GM23338 (cell line): ENCODE results near the gene RHOT1. TPM values are rescaled to one million over a fixed set of nuclear protein-coding genes. Genes with fewer than 3 reads are reported as not detected.
A peak's percentile ranks its signal among the peaks of the same experiment; 100 is the strongest.

Experiments used
- ATAC-seq: fragments of 200-7000 bp; cut with Tn5 transposase; 3 replicates; pipeline ENCODE4 v1.9.1; 2020
- DNase-seq: peaks from one replicate; pipeline ENCODE4 v3.0.0-alpha.2; 2015; ENCODE audit warnings: low spot score
- H2AFZ ChIP-seq: fragments of 200-600 bp; sonication (generic); 2 replicates; pipeline ENCODE4 v1.8.0; 2016; ENCODE audit warnings: antibody characterized with exemption, mild to moderate bottlenecking, moderate library complexity
- H3F3A ChIP-seq: fragments of 200-600 bp; sonication (generic); replicated peaks from 2 replicates; pipeline ENCODE4 v1.8.0; 2017; ENCODE audit warnings: antibody characterized with exemption, mixed run types, low read depth
- H3K27ac ChIP-seq: fragments of 200-600 bp; sonication (generic); 2 replicates; pipeline ENCODE4 v1.6.1; 2016; ENCODE audit warnings: low read depth
- H3K27me3 ChIP-seq: fragments of 200-600 bp; sonication (generic); 2 replicates; pipeline ENCODE4 v1.8.0; 2016; ENCODE audit warnings: mild to moderate bottlenecking, mixed run types, moderate library complexity; ENCODE audit not compliant: insufficient read depth
- H3K36me3 ChIP-seq: fragments of 200-600 bp; sonication (generic); 2 replicates; pipeline ENCODE4 v1.8.0; 2016; ENCODE audit warnings: mild to moderate bottlenecking; ENCODE audit not compliant: insufficient read depth
- H3K4me1 ChIP-seq: fragments of 200-600 bp; sonication (generic); 2 replicates; pipeline ENCODE4 v1.8.0; 2016; ENCODE audit warnings: mild to moderate bottlenecking, moderate library complexity; ENCODE audit not compliant: insufficient read depth
- H3K4me2 ChIP-seq: fragments of 200-600 bp; sonication (generic); 2 replicates; pipeline ENCODE4 v1.7.1; 2017; ENCODE audit warnings: mixed run types
- H3K4me3 ChIP-seq: fragments of 200-600 bp; sonication (generic); 2 replicates; pipeline ENCODE4 v1.6.1; 2016; ENCODE audit warnings: mixed run types
- H3K79me2 ChIP-seq: fragments of 200-600 bp; sonication (generic); replicated peaks from 2 replicates; pipeline ENCODE4 v1.8.0; 2017; ENCODE audit warnings: mild to moderate bottlenecking; ENCODE audit not compliant: insufficient read depth
- H3K9me2 ChIP-seq: fragments of 200-600 bp; sonication (generic); 2 replicates; pipeline ENCODE4 v1.8.0; 2017; ENCODE audit not compliant: insufficient read depth
- H4K20me1 ChIP-seq: fragments of 200-600 bp; sonication (generic); replicated peaks from 2 replicates; pipeline ENCODE4 v1.8.0; 2017; ENCODE audit warnings: mild to moderate bottlenecking; ENCODE audit not compliant: insufficient read depth
- H3K27ac Mint-ChIP-seq: 2 replicates; pipeline ENCODE4 v1.8.0; 2020; ENCODE audit warnings: inconsistent platforms, mild to moderate bottlenecking, moderate library complexity, mixed read lengths
- H3K27me3 Mint-ChIP-seq: 3 replicates; pipeline ENCODE4 v1.8.0; 2022; ENCODE audit warnings: low read depth, mild to moderate bottlenecking, moderate library complexity, mixed read lengths, inconsistent platforms; ENCODE audit not compliant: insufficient read depth, poor library complexity
- H3K36me3 Mint-ChIP-seq: 3 replicates; pipeline ENCODE4 v1.8.0; 2021; ENCODE audit warnings: low read depth, mild to moderate bottlenecking, inconsistent platforms, moderate library complexity, mixed read lengths
- H3K4me1 Mint-ChIP-seq: 3 replicates; pipeline ENCODE4 v1.8.0; 2020; ENCODE audit warnings: mild to moderate bottlenecking, inconsistent platforms, mixed read lengths
- H3K4me3 Mint-ChIP-seq: 3 replicates; pipeline ENCODE4 v1.8.0; 2021; ENCODE audit warnings: moderate library complexity, mild to moderate bottlenecking, inconsistent platforms, mixed read lengths
- H3K9me3 Mint-ChIP-seq: 3 replicates; pipeline ENCODE4 v1.8.0; 2020; ENCODE audit warnings: moderate library complexity, mild to moderate bottlenecking, inconsistent platforms, mixed read lengths
- CREB1 ChIP-seq: fragments of 250-450 bp; sonication (Bioruptor Pico); IDR thresholded peaks from 2 replicates; pipeline ENCODE4 v1.5.0; 2020; ENCODE audit warnings: low read depth, mild to moderate bottlenecking, moderate library complexity
- CTCF ChIP-seq, 2 experiments: fragments of 200-600 bp in 1 of 2; sonication (generic) in 1 of 2; conservative IDR thresholded peaks; 2 replicates each; pipeline versions ENCODE4 v1.5.1 to v1.6.1; 2016 to 2017; ENCODE audit warnings: antibody characterized with exemption in 2 of 2, low read depth in 2 of 2, mild to moderate bottlenecking in 2 of 2, moderate library complexity in 1 of 2
- ETS1 ChIP-seq: IDR thresholded peaks from 2 replicates; pipeline ENCODE4 v1.6.1; 2016; ENCODE audit warnings: antibody characterized with exemption
- EZH2 ChIP-seq: fragments of 200-600 bp; sonication (generic); IDR thresholded peaks from one replicate; pipeline ENCODE4 v1.8.0; 2017; ENCODE audit warnings: antibody characterized with exemption, mild to moderate bottlenecking, low read depth; ENCODE audit not compliant: unreplicated experiment
- EZH2phosphoT487 ChIP-seq: fragments of 200-600 bp; sonication (generic); IDR thresholded peaks from one replicate; pipeline ENCODE4 v1.8.1; 2018; ENCODE audit warnings: antibody characterized with exemption; ENCODE audit not compliant: unreplicated experiment
- JUNB ChIP-seq: IDR thresholded peaks from one replicate; pipeline ENCODE4 v1.6.1; 2016; ENCODE audit warnings: antibody characterized with exemption; ENCODE audit not compliant: unreplicated experiment
- NANOG ChIP-seq: IDR thresholded peaks from 2 replicates; pipeline ENCODE4 v1.6.1; 2016; ENCODE audit warnings: antibody characterized with exemption, borderline replicate concordance
- POLR2AphosphoS5 ChIP-seq: IDR thresholded peaks from 2 replicates; pipeline ENCODE4 v1.6.1; 2016; ENCODE audit warnings: antibody characterized with exemption, low read depth
- REST ChIP-seq: IDR thresholded peaks from one replicate; pipeline ENCODE4 v1.6.1; 2018; ENCODE audit warnings: antibody characterized with exemption; ENCODE audit not compliant: unreplicated experiment
- STAT1 ChIP-seq: IDR thresholded peaks from one replicate; pipeline ENCODE4 v1.6.1; 2016; ENCODE audit warnings: antibody characterized with exemption; ENCODE audit not compliant: unreplicated experiment
- ZNF114 ChIP-seq: fragments of 250-450 bp; sonication (Bioruptor Pico); IDR thresholded peaks from 2 replicates; pipeline ENCODE4 v1.5.0; 2020; ENCODE audit warnings: mild to moderate bottlenecking, moderate library complexity
- ZNF331 ChIP-seq: fragments of 250-450 bp; sonication (Bioruptor Pico); IDR thresholded peaks from 2 replicates; pipeline ENCODE4 v1.5.0; 2020; ENCODE audit warnings: low read depth, mild to moderate bottlenecking, moderate library complexity
- polyA plus RNA-seq: library from polyadenylated mRNA; unstranded; fragments of >200 nt; fragmentation: Nextera tagmentation; extraction: Ambion mirVana; gene quantifications from 2 replicates; pipeline ENCODE4 v1.2.1, GENCODE V29; 2016
- total RNA-seq: library from RNA; depleted of rRNA; stranded (reverse); fragments of >200 nt; shearing (Covaris generic); gene quantifications from 2 replicates; pipeline ENCODE4 v1.2.3, GENCODE V29; 2014
- TF ChIP-seq, protein P1 (sequence below): fragments of 250-450 bp; sonication (Bioruptor Pico); IDR thresholded peaks from 2 replicates; pipeline ENCODE4 v1.5.0; 2020; ENCODE audit warnings: mild to moderate bottlenecking, moderate library complexity

The RHOT1 gene
- total and polyA plus RNA-seq, 2 experiments from 2014 or later, result 40.8 to 53.5 TPM

DNA sequence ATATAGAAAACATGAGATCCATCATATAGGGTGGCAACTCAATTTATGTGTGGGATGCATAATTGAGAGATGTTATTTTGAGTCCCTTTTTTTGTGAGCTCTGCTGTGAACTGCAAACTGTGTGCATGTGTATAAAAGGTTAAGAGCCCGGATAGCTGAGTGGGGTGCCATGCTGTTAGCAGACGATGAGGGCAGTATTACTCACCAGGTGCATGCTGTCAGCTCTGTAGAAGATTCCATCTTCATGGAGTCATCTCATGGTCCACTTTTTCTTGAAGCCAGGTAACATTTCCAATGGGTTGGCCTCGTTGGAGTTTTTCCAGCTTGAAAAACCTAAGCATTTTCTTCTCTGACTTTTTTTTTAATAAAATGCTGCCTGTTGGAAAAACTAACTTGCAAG, 80.3 kb downstream of the RHOT1 start:
- Mint-ChIP-seq H3K27me3 (peaks cover 2% of the 10 kb centered on the region), H3K4me1 (peaks cover 9% of the 10 kb centered on the region), H3K4me3 (no peak overlapping the region), H3K36me3 (peaks cover 3% of the 10 kb centered on the region; the same call in 1 of the 3 replicates), H3K9me3 (no peaks in the 10 kb centered on the region; the same call in 2 of the 3 replicates), H3K27ac (no peak overlapping the region)
- ATAC-seq (peak; percentile 46; the same call in 2 of the 3 replicates), DNase-seq (no peak)
- Histone ChIP-seq H3K4me1 (peaks cover 13% of the 10 kb centered on the region), H4K20me1 (no peaks in the 10 kb centered on the region), H3K36me3 (no peaks in the 10 kb centered on the region), H3K9me2 (no peaks in the 10 kb centered on the region), H2AFZ (no peak overlapping the region), H3K4me2 (no peak overlapping the region), H3K4me3 (no peak overlapping the region), H3K27me3 (no peaks in the 10 kb centered on the region), H3K79me2 (no peaks in the 10 kb centered on the region), H3K27ac (no peak overlapping the region), H3F3A (no peaks in the 10 kb centered on the region)
- TF ChIP-seq CTCF (conservative IDR thresholded peaks at IDR 0.05; ENCODE audit: low read depth in 2 of 2) (no peak; a peak in 1 of 4 replicates), JUNB (no peak), ZNF331 (no peak), EZH2phosphoT487 (no peak), STAT1 (no peak), POLR2AphosphoS5 (no peak), REST (no peak), NANOG (no peak), ETS1 (no peak), EZH2 (no peak), ZNF114 (CRISPR knock-in tag) (no peak), CREB1 (CRISPR knock-in tag) (no peak)
- TF ChIP-seq, protein P1, sequence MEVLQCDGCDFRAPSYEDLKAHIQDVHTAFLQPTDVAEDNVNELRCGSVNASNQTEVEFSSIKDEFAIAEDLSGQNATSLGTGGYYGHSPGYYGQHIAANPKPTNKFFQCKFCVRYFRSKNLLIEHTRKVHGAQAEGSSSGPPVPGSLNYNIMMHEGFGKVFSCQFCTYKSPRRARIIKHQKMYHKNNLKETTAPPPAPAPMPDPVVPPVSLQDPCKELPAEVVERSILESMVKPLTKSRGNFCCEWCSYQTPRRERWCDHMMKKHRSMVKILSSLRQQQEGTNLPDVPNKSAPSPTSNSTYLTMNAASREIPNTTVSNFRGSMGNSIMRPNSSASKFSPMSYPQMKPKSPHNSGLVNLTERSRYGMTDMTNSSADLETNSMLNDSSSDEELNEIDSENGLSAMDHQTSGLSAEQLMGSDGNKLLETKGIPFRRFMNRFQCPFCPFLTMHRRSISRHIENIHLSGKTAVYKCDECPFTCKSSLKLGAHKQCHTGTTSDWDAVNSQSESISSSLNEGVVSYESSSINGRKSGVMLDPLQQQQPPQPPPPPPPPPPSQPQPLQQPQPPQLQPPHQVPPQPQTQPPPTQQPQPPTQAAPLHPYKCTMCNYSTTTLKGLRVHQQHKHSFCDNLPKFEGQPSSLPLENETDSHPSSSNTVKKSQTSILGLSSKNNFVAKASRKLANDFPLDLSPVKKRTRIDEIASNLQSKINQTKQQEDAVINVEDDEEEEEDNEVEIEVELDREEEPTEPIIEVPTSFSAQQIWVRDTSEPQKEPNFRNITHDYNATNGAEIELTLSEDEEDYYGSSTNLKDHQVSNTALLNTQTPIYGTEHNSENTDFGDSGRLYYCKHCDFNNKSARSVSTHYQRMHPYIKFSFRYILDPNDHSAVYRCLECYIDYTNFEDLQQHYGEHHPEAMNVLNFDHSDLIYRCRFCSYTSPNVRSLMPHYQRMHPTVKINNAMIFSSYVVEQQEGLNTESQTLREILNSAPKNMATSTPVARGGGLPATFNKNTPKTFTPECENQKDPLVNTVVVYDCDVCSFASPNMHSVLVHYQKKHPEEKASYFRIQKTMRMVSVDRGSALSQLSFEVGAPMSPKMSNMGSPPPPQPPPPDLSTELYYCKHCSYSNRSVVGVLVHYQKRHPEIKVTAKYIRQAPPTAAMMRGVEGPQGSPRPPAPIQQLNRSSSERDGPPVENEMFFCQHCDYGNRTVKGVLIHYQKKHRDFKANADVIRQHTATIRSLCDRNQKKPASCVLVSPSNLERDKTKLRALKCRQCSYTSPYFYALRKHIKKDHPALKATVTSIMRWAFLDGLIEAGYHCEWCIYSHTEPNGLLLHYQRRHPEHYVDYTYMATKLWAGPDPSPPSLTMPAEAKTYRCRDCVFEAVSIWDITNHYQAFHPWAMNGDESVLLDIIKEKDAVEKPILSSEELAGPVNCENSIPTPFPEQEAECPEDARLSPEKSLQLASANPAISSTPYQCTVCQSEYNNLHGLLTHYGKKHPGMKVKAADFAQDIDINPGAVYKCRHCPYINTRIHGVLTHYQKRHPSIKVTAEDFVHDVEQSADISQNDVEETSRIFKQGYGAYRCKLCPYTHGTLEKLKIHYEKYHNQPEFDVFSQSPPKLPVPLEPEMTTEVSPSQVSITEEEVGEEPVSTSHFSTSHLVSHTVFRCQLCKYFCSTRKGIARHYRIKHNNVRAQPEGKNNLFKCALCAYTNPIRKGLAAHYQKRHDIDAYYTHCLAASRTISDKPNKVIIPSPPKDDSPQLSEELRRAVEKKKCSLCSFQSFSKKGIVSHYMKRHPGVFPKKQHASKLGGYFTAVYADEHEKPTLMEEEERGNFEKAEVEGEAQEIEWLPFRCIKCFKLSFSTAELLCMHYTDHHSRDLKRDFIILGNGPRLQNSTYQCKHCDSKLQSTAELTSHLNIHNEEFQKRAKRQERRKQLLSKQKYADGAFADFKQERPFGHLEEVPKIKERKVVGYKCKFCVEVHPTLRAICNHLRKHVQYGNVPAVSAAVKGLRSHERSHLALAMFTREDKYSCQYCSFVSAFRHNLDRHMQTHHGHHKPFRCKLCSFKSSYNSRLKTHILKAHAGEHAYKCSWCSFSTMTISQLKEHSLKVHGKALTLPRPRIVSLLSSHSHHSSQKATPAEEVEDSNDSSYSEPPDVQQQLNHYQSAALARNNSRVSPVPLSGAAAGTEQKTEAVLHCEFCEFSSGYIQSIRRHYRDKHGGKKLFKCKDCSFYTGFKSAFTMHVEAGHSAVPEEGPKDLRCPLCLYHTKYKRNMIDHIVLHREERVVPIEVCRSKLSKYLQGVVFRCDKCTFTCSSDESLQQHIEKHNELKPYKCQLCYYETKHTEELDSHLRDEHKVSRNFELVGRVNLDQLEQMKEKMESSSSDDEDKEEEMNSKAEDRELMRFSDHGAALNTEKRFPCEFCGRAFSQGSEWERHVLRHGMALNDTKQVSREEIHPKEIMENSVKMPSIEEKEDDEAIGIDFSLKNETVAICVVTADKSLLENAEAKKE (CRISPR knock-in tag), result no peak
